Transverse colon (tissue), 3 donors: ENCODE measurements around the gene DRG2.

Source experiments
- CTCF ChIP-seq, 5 experiments: fragments of 200-600 bp in 3 of 5; fragments of 450-650 bp in 2 of 5; sonication (generic) in 3 of 5; IDR thresholded peaks; 1 replicate in 2 of 5; 2 replicates in 3 of 5; pipeline ENCODE4 v1.5.1; 2016 to 2017; ENCODE audit warnings: antibody characterized with exemption in 5 of 5, inconsistent platforms in 3 of 5, mild to moderate bottlenecking in 2 of 5, moderate library complexity in 1 of 5
- EP300 ChIP-seq: sonication (generic); formaldehyde crosslinking; IDR thresholded peaks from one replicate; pipeline ENCODE4 v1.6.1; 2017; ENCODE audit warnings: antibody characterized with exemption, low read depth
- POLR2A ChIP-seq: fragments of 450-650 bp; IDR thresholded peaks from one replicate; pipeline ENCODE4 v1.6.1; 2016; ENCODE audit warnings: antibody characterized with exemption, mild to moderate bottlenecking, moderate library complexity

GRCh38 chr17:18105027-18105426, 17.3 kb downstream of the DRG2 start:
- no peak for TF ChIP-seq POLR2A
- TF ChIP-seq EP300: no peak
- TF ChIP-seq CTCF (IDR thresholded peaks at IDR 0.05): no peak
